UCSD-AML1 (cell line): ENCODE data around the gene RIPOR3.
"Not testable (repeated sequence)": the region's sequence is repeated elsewhere in the genome, so short reads cannot be mapped to it uniquely, and the experiment has no call there.

ENCODE experiments used
- DNase-seq: peaks from one replicate; lab custom pipeline; 2025; ENCODE audit not compliant: unreplicated experiment; lab: John Stamatoyannopoulos, UW

Gene RIPOR3

GRCh38 chr20:50680105-50680960, 11.0 kb downstream of the RIPOR3 start:
- no peak for DNase-seq

- DNase-seq = no peak
These were observed 11.6 kb downstream of the RIPOR3 start for GRCh38 chr20:50679753-50680104.

GRCh38 chr20:50678169-50678898, 13.0 kb downstream of the RIPOR3 start:
- DNase-seq = no peak

- no peak for DNase-seq
These were observed 14.5 kb downstream of the RIPOR3 start for GRCh38 chr20:50676858-50677257.

GRCh38 chr20:50676377-50676731, 15.0 kb downstream of the RIPOR3 start:
- not testable (repeated sequence) for DNase-seq

- no peak for DNase-seq
These were observed 15.5 kb downstream of the RIPOR3 start for GRCh38 chr20:50675671-50676376.

GRCh38 chr20:50674138-50674825, 17.1 kb downstream of the RIPOR3 start:
- DNase-seq = no peak

- DNase-seq = no peak
These were observed 17.7 kb downstream of the RIPOR3 start for GRCh38 chr20:50673466-50674137.

GRCh38 chr20:50673146-50673465, 18.2 kb downstream of the RIPOR3 start:
- DNase-seq = no peak

- no peak for DNase-seq
These were observed 18.8 kb downstream of the RIPOR3 start for GRCh38 chr20:50672400-50673145.

- no peak for DNase-seq
These were observed 19.7 kb downstream of the RIPOR3 start for GRCh38 chr20:50671626-50672025.

- DNase-seq = not testable (repeated sequence)
These were observed 20.3 kb downstream of the RIPOR3 start for GRCh38 chr20:50671010-50671409.

GRCh38 chr20:50670126-50670862, 21.0 kb downstream of the RIPOR3 start:
- DNase-seq = no peak

GRCh38 chr20:50668798-50669197, 22.5 kb downstream of the RIPOR3 start:
- DNase-seq = no peak

GRCh38 chr20:50668326-50668725, 23.0 kb downstream of the RIPOR3 start:
- DNase-seq = no peak

GRCh38 chr20:50666709-50667298, 24.5 kb downstream of the RIPOR3 start:
- no peak for DNase-seq

- no peak for DNase-seq
These were observed 27.1 kb downstream of the RIPOR3 start for GRCh38 chr20:50664254-50664653.

GRCh38 chr20:50663095-50663821, 28.1 kb downstream of the RIPOR3 start:
- no peak for DNase-seq
